A204.1 (cell line): ENCODE results near the gene VPS13D.

Experiments used
- FAIRE-seq: peaks from 2 replicates; lab custom pipeline; 2012; peaks lifted over from hg19 to GRCh38; lab: Jason Lieb, UNC

VPS13D gene

DNA sequence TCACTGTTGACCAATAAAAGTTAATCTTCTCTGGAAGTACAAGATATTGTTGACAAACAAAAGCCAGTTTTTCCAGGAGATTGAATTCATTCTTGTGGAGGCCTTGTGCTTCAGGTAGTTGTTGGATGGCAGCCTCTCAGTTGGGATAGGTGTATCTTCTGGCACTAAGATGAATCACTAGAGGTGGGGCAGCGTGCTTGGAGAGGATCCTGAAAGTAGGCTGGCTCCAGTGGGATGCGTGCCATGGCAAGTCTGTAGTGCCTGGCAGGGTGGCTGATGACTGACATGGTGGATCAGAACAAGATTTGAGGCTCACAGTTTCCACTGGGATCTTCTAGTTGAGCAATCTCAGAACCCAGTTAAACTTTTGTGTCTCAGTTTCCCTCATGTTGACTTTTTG, 2.4 kb downstream of the VPS13D start:
- FAIRE-seq, result no peak

DNA sequence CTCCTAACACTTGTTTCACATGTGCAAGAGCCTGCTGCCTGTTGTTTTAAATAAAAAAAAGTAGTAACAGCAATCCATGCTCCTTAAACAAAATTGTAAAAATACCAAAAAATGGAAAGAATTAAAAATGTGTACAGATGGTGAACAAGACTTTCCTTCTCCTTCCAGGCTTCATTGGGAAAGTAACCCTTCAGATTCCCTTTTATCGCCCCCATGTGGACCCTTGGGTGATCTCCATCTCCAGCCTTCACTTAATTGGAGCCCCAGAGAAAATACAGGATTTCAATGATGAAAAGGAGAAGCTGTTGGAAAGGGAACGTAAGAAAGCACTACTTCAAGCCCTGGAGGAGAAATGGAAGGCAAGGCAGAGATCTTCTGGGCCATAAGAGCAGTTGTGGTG, 14.2 kb downstream of the VPS13D start:
- FAIRE-seq, result no peak

DNA sequence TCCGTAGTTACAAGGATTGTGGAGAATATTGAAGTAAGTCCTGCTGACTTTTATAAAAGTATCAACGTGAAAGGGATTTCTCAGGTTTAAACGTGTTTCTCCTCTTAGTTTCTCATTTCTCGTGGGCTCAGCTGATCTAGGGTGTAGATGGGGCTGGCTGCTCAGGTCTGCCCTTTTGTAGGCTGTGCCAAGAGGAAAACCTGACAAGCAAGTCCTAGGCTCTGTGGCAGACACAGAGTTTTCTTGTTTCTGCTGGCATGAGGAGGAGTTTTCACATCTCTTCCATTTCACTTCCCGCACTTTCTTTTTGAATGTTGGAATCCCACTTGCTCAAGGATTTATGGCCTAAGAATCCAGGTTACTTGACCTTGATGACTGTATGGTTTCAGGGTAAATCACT, 14.8 kb downstream of the VPS13D start:
- no peak for FAIRE-seq

DNA sequence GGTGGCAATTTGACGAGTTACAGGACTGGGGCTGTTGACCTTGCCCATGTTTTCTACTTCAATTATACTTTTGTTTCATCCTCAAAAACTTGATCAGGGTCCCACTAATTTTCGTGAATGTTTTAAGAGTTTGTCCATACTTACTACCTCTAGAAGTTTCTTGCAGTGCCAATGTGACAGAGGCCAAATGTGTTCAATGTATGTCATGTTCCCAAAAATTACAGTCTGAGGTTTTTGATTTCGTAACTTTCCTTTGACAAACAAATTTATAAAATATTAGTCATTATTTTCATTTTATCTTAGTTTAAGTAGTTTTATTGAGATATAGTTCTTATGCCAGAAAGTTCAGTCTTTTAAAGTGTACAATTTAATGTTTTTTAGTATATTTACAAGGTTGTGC, 15.3 kb downstream of the VPS13D start:
- no peak for FAIRE-seq

DNA sequence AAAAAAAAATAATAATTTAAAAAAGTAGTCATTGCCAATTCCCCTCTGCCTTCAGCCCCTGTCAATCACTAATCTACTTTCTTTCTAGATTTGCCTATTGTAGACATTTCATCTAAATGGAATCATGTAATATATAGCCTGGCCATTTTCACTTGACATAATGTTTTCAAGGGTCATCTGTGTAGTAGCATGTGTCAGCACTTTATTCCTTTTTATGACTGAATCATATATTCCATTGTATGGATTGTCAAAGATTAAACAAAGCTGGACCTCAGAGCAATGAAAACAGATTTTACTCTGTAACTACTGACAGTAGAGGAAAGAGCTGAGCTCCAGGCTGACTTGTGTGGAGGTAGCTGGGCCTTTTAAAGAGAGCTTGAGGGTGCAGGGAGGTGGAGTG, 15.9 kb downstream of the VPS13D start:
- FAIRE-seq, result no peak

DNA sequence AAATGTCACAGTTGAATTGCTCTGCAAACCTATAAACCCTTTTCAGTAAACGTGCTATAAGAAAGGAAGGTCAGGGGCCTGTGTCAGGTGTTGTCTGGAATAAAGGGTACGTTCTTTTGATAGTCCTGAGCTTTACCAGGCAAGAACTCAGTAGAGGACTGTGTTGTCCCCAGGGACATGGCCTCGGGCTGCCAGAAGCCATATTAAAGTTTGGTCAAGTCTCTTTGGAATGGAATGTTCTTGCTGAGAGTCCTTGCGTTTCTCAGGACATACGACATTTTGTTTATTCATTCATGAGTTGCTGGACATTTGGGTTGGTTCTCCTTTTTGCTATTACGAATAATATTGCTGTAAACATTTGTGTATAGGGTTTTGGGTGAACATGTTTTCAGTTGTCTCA, 16.8 kb downstream of the VPS13D start:
- FAIRE-seq, result no peak

DNA sequence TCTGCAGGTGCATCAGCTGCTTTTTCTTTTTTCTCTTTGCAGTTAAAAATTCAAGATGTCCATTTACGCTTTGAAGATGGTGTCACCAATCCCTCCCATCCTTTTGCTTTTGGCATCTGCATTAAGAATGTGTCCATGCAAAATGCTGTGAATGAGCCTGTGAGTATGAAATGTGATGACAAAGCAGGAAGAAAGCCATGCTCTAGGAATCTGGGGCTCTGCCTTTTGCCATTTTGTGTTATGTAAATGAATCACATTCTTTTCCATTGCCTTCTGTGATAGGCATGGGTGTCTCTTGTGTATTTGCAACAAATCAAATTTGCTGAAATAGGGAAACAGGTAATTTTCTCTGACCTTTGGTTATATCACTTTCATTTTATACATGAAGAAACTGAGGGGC, 19.4 kb downstream of the VPS13D start:
- FAIRE-seq, result no peak

DNA sequence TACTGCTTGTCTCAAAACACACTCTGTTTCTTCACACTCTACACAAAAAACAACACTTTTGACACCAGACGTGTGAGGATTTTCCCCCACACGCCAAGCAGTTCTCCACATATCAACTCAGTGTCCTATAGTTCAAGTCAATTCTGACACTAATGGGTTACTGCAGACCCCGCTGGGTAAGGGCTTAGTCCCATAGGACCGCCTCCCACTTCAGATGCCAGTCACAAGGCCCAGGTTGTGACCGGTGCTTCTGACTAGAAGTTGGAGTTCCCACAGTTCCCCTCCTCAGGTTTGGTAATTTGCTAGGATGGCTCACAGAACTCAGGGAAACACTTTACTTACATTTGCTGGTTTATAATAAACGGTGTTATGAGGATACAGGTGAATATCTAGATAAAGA, 19.9 kb downstream of the VPS13D start:
- no peak for FAIRE-seq

DNA sequence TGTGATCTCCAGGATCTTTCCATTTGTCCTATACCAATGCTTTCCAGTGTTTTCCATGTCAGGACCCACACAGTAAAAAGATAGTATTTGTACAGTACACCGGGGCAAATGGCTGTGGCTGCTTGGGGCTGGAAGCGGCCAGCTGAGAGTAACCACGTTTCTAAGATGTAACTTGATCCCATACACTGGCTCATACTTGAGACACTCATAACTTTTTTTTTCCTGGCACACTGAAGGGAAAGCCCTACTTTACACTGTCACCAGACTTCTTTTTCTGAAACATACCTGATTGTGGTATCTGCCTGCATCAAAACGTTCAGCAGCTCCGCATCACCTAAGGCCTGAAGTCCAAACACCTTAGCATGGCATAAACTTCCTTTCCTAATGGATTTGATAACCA, 21.6 kb downstream of the VPS13D start:
- FAIRE-seq, result no peak

DNA sequence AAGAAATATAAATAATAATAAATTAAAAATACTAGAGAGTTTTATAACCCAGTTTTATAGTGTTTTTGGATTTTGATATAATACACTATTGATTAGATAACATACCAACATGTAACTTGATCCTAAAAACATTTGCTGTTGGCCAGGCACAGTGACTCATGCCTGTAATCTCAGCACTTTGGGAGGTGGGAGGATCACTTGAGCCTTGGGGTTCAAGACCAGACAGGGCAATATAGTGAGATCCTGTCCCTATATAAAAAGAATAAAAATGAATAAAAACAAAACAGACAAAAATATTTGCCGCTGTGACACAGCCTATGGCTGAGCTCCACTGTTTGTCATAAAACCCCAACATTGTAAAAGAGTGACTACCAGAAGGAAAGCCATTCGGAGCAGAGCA, 26.1 kb downstream of the VPS13D start:
- FAIRE-seq, result no peak

DNA sequence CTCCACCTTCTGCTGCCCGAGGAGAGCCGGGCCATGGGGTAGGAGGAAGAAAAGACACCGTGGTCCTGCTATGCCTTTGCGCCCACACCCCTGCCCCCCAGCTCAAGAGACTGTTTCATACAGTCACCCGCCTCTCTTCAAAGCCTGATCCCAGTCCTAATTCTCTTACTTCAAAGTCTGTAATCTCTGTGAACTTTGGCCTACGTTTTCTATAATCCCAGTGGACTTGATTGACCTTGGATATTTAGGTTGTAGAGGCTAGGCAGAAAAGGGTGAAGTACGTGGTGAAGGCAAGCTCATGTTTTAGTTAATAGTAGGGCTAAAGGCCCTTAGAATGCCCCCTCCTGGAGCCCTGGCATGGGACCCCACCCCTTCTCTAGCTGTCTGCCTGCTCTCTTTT, 28.4 kb downstream of the VPS13D start:
- no peak for FAIRE-seq

DNA sequence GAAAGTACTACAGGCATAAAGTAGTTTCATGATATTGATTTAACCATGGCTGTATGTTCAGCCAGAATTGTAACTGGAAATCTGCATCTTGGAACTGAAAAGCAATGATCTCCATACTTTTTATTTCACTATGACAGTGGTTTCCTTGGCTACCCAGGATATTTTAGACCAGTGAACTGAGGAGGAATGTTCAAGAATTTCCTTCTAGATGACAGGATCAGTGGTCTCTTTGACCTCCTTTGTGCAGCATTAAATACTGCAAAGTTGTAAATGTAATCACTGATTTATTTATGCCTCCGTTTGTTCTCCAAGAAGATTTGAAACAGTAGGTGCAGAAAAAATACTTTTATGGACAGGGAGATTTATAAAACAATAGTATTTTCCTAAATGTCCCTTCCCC, 39.5 kb downstream of the VPS13D start:
- FAIRE-seq, result no peak

DNA sequence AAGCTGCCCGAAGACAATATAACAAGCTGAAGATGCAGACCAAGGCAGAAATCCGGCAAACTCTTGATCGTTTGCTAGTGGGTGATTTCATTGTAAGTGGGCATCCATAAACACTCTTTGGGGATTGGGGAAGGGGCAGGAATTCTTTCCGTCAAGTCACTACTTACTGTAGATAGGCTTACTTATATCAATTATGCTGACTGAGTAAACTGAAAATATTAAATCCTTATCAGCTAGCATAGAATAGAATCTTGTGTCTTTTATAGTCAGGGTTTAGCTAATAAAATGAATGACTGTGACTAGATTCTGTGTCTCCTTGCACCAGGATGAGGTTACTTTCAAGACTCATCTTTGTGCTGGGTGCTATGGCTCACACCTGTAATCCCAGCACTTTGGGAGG, 41.2 kb downstream of the VPS13D start:
- FAIRE-seq, result no peak

DNA sequence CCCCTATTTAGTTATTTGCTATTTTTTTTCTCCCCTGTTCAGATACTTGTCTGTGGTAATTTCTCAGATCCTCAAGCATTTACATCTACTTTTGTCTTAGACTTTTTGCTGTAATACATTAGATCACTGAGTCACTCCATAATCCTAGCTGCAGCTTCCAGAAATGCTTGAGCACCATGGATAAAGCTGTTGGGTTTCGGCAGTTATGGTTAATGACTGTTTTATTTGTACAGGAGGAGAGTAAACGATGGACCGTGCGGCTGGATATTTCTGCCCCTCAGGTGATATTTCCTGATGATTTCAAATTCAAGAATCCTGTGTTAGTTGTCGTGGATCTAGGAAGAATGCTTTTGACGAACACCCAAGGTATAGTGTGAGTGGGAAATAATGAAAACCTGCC, 42.9 kb downstream of the VPS13D start:
- no peak for FAIRE-seq

DNA sequence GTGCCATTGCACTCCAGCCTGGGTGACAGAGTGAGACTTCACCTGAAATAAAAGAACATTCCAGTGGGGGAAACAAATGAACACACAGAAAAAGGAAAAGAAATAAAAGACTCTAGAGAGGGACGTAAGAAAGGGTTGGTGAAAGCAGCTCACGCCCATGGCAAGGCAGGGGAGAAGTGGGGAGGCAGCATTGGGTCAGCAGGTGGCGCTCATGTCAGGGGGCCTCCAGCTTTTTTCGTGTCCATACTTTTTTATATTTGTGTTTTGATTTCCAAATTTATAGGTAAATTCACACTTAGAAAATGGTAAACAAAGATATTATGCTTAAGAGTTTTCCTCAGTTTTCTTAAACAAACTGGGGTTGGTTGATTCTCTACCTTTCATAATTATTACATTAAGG, 45.5 kb downstream of the VPS13D start:
- no peak for FAIRE-seq

DNA sequence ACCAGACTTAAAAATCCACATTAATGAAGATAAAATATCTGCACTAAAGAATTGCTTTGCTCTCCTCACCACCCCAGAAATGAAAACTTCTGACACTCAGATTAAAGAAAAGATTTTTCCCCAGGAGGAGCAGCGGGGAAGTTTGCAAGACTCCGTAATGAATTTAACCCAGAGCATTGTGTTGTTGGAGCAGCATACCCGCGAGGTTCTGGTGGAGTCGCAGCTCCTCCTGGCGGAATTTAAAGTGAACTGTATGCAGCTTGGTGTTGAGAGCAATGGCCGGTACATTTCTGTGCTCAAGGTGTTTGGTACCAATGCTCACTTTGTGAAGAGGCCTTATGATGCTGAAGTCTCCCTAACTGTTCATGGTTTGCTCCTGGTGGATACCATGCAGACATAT, 46.4 kb downstream of the VPS13D start:
- no peak for FAIRE-seq

DNA sequence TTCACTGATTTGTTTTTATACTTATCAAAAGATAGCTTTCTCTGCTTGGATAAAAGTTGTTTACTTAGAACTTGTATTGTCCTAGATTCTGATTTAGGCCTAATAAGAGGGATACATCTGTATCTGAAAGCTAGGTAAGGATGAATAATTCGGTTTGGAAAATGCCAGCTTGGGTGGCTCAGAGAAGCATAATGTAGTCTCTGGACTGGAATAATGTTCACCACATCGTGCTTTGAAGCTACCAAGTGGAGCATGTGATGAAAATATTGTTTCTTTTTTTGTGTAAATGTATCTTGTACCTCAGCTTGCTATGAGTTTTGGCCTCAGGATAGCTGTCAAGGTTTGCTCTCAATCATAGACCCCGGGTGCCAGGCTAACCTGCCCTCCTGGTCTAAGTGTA, 49.2 kb downstream of the VPS13D start:
- FAIRE-seq, result no peak

DNA sequence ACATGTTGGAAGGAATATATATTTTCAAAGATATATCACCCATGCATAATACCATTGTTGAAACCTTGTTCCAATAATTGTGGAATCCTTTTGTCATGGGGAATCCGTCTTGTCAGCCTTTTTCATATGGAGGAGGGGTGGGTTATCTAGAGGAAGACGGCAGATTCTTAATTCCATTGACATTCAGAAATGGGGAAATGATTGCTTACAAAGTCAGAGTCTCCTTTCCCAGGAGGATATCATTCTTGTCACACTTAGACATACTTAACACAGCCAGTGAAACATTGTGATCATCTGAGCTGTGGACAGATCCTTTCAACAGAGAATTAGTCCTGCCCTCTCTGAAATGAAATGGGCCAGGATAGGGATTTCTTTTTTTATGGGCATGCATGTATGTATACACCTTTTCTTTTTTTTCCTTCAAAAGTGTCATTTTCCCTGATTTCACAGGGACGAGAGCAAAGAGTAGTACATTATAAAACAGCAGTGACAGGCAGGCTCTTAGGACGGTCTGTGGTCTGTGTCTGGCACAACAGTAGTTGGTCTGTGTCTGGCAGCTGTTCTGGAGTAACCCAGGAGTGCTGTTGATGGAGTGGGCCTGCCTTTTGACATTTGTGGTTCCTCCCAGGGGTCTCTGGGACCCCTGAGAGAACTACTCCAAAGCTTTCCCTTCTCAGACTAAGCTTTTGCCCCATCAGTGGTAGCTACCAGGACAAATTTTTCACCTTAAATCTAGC, 50.1 kb downstream of the VPS13D start:
- no peak for FAIRE-seq

DNA sequence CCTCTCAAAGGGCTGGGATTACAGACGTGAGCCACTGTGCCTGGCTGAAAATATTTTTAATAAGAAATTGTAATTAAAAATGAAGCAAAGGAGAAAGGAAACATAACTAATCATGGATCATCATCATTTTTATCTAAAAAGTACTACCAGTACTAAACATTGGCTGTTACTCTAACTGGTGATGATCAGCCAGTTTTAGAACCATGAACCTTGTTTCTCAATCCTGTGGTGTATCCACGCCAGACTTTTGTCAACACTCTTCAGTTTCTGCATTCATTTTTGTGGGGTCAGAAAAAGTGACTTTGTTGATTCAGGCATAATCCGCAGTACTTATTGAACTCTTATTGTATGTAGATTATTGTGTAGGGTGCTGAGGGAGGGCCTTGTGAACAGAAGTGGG, 52.3 kb downstream of the VPS13D start:
- FAIRE-seq, result no peak

DNA sequence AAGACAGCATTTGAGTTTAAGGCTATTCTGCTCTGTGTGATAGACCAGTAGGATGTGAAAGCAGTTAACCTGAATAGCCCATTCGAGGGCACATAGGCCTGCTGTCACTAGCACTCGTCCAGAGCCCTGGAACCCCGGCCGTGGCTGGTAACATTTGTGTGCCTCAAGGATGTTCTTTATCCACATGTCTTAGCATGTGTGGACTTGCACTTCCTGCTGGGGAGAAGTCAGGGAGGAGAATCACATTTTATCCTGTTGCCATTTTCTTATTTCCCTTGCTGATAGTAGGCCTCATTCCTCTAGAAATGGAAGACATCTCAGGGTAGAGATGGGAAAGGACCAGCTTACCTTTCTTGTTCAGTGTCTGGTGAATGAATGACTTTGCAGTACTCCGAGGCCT, 54.7 kb downstream of the VPS13D start:
- FAIRE-seq, result no peak

DNA sequence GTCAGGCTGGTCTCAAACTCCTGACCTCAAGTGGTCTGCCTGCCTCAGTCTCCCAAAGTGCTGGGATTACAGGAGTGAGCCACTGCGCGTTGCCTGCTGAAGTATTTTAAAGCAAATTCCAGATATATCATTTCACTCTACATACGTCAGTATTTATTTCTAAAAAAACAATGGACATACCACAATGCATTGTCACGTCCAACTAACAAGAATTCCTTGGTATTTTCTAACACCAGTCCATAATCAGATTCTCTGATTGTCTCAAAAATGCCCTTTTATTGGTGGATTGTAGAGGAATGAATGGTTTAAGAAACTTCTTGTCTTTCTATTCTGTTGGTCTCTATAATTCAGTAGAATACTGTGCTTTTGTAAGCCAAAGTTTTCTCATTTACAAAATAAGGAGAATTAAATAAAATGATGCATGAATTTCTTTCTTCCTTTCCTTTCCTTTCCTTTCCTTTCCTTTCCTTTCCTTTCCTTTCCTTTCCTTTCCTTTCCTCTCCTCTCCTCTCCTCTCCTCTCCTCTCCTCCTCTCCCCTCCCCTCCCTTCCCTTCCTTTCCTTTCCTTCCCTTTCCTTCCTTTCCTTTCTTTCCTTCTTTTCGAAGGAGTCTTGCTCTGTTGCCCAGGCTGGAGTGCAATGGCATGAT, 55.8 kb downstream of the VPS13D start:
- no peak for FAIRE-seq

DNA sequence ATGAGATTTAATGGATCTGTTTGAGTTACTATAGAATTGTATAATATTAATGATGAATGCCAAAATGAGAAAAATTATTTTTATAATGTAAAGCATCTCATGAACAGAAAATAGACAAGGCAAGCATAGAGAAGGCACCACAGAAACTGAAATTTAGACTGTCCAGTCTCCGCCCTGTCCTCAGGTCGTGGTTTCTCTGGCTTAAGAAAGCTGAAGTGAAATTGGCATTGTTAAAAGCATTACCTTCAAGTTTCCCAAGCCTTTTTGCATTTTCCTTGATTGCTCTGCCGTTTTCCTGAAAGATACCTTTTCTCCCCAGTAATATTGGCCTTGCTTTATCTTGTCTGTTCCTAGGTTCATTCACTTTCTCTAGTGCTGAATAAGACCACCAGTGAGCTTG, 58.0 kb downstream of the VPS13D start:
- FAIRE-seq, result no peak

DNA sequence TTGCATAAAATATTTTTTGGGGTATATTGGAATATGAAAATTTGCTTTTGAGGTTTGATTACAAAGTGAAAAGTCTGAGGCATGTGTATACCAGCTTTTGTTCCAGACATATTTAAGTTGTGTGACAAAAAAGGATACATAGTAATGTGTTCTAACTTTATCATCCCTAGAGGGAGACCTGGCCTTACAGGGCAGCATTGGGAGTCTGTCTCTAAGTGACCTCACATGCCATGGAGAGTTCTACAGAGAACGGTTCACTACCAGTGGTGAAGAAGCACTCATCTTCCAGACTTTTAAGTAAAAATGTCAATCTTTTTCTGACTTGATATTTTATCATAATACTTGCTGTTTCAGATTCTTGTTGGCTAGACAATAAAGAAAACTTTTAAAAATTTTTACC, 61.0 kb downstream of the VPS13D start:
- FAIRE-seq, result no peak

DNA sequence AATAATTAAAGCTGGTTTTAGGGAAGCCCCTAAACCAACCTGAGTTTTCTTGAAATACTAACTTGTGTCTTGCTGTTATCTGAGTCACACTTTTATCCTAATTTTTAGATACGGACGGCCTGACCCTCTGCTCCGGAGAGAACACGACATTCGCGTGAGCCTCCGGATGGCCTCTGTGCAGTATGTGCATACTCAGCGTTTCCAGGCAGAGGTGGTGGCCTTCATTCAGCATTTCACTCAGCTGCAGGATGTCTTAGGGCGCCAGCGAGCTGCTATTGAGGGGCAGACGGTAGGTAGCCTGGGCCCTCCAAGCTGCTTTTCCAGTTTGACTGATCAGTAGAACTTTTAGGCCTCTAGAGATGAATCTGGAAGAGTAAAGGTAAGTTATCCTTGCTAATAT, 63.6 kb downstream of the VPS13D start:
- no peak for FAIRE-seq

DNA sequence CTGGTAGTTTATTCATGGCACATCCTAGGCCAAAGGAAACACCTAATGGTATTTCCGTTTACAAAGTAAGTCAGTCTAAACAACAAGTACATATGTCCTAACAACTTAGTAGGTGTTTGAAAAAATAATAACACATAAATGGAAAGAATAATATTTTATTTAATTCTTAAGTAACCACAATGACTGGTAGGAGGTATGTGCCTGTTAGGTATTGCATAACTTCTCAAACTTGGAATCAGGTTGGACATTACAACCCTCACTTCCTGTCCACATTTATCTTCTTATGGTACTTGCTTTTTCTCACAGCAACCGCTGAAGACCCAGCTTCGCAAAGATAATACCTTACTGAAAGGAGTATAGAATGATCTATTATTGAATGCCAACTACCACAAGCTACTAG, 64.2 kb downstream of the VPS13D start:
- no peak for FAIRE-seq
